OCI-LY7 (cell line): ENCODE measurements around the gene KCNK6. TPM values are rescaled to one million over a fixed set of nuclear protein-coding genes. Genes with fewer than 3 reads are reported as not detected.

Experiments
- BruUV-seq: library from RNA; stranded (reverse); fragments of 400-500 nt; replicated peaks from 2 replicates; lab custom pipeline; 2021; lab: Mats Ljungman, UMichigan
- CTCF ChIA-PET: fragments of 300-600 bp; sonication (Branson Sonifier 250); formaldehyde crosslinking; loops from one replicate; lab custom pipeline; 2022; ENCODE audit warnings: antibody characterized with exemption; ENCODE audit not compliant: unreplicated experiment; lab: Charles Lee
- POLR2A ChIA-PET: fragments of 300-600 bp; sonication (Branson Sonifier 250); formaldehyde crosslinking; loops from one replicate; lab custom pipeline; 2022; ENCODE audit warnings: antibody characterized with exemption; lab: Charles Lee
- DNase-seq: peaks from one replicate; pipeline ENCODE4 v3.0.0-alpha.2; 2015; ENCODE audit warnings: low spot score
- H2AFZ ChIP-seq: fragments of 200-600 bp; sonication (generic), shearing (Covaris generic); 2 replicates; pipeline ENCODE4 v1.6.1; 2014; ENCODE audit warnings: mild to moderate bottlenecking, antibody characterized with exemption, low read length, moderate library complexity
- H3K27ac ChIP-seq: fragments of 200-600 bp; sonication (generic); 2 replicates; pipeline ENCODE4 v1.5.1; 2014; ENCODE audit warnings: mixed run types, low read depth, mild to moderate bottlenecking, moderate library complexity, low read length, inconsistent platforms; ENCODE audit not compliant: poor library complexity, severe bottlenecking
- H3K36me3 ChIP-seq: fragments of 200-600 bp; sonication (generic); 2 replicates; pipeline ENCODE4 v1.6.1; 2014; ENCODE audit warnings: mild to moderate bottlenecking, antibody characterized with exemption, low read length, moderate library complexity, mixed read lengths; ENCODE audit not compliant: insufficient read depth
- H3K4me1 ChIP-seq: fragments of 200-600 bp; sonication (generic); 2 replicates; pipeline ENCODE4 v1.5.1; 2014; ENCODE audit warnings: mild to moderate bottlenecking, low read length; ENCODE audit not compliant: insufficient read depth, poor library complexity, severe bottlenecking
- H3K4me2 ChIP-seq: fragments of 200-600 bp; sonication (generic); 2 replicates; pipeline ENCODE4 v1.6.1; 2014; ENCODE audit warnings: mild to moderate bottlenecking, low read length
- H3K4me3 ChIP-seq: fragments of 200-600 bp; sonication (generic); 2 replicates; pipeline ENCODE4 v1.5.1; 2014; ENCODE audit warnings: mild to moderate bottlenecking, low read depth, low read length; ENCODE audit not compliant: poor library complexity, severe bottlenecking
- H3K79me2 ChIP-seq: fragments of 200-600 bp; sonication (generic); 2 replicates; pipeline ENCODE4 v1.6.1; 2016; ENCODE audit warnings: low read depth, mild to moderate bottlenecking, low read length, moderate library complexity, mixed read lengths; ENCODE audit not compliant: insufficient read depth
- H3K9me2 ChIP-seq: fragments of 200-600 bp; sonication (generic); 2 replicates; pipeline ENCODE4 v1.6.1; 2016; ENCODE audit warnings: mild to moderate bottlenecking, low read length, mixed read lengths; ENCODE audit not compliant: insufficient read depth
- H3K9me3 ChIP-seq: fragments of 200-600 bp; sonication (generic); 2 replicates; pipeline ENCODE4 v1.6.1; 2014; ENCODE audit warnings: mild to moderate bottlenecking, mixed run types, low read length, mixed read lengths
- H4K20me1 ChIP-seq: fragments of 200-600 bp; sonication (generic); 2 replicates; pipeline ENCODE4 v1.6.1; 2014; ENCODE audit warnings: mild to moderate bottlenecking, antibody characterized with exemption, low read length, moderate library complexity, mixed read lengths; ENCODE audit not compliant: insufficient read depth
- EZH2phosphoT487 ChIP-seq: fragments of 200-600 bp; sonication (generic); IDR thresholded peaks from 2 replicates; pipeline ENCODE4 v1.6.1; 2018; ENCODE audit warnings: low read depth, borderline replicate concordance, mild to moderate bottlenecking, mixed run types, antibody characterized with exemption, low read length, moderate library complexity, mixed read lengths
- intact Hi-C: fragments of 100-400 bp; cut with micrococcal nuclease; formaldehyde crosslinking; loops from one replicate; pipeline ENCODE4 v1.10.0; 2022; ENCODE audit not compliant: unreplicated experiment
- total RNA-seq, 2 experiments: library from RNA; depleted of rRNA in 1 of 2; stranded (reverse); fragments of >200 nt in 1 of 2; shearing (Covaris generic) in 1 of 2; gene quantifications; 2 replicates each; pipeline ENCODE4 v1.2.3, GENCODE V29; 2014 to 2022
- TF ChIP-seq, protein P1 (sequence below): fragments of 200-600 bp; sonication (generic); conservative IDR thresholded peaks from 2 replicates; pipeline ENCODE4 v1.5.1; 2014; ENCODE audit warnings: mild to moderate bottlenecking, antibody characterized with exemption, low read length, moderate library complexity, mixed read lengths

KCNK6 gene
- total RNA-seq, 2 experiments from 2014 or later: 1.7 to 6.9 TPM

DNA sequence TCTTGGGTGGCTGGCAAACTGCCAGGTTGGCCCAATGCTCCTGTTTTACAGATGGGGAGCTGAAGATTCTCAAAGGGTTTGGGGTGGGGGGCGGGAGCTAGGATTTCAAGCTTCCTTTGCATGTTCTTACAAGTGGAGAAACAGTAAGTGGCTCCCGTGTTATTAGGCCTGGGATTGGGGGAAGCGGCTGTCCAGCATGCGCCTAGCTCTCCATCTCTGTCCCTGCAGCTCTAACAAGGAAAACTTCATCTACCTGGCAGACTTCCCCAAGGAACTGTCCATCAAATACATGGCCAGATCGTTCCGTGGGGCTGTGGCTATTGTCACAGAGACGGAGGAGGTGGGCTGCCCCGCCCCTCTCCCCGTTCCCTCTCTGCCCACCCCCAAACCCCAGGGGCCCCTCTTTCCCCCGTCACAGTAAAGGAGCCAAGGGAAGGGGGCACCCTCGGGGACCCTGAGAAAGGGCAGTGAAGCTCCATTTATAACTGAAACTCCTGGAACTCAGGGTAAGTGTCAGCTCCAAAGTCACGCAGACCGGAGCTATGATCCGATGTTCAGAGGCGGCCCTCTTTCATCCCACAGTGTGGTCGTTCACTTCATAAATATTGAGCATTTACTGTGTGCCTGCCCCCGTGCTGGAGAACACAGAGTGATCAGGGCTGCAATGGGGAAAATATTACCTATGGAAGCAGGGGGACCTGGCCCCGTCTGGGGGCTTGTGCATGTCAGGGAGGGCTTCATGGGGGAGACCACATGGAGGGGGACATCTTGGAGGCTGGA lies 39.8 kb downstream of the KCNK6 start:
- H3K4me3 ChIP-seq: no peak overlapping the region
- H3K27ac ChIP-seq: no peak overlapping the region
- TF ChIP-seq EZH2phosphoT487: no peak
- TF ChIP-seq, protein P1, sequence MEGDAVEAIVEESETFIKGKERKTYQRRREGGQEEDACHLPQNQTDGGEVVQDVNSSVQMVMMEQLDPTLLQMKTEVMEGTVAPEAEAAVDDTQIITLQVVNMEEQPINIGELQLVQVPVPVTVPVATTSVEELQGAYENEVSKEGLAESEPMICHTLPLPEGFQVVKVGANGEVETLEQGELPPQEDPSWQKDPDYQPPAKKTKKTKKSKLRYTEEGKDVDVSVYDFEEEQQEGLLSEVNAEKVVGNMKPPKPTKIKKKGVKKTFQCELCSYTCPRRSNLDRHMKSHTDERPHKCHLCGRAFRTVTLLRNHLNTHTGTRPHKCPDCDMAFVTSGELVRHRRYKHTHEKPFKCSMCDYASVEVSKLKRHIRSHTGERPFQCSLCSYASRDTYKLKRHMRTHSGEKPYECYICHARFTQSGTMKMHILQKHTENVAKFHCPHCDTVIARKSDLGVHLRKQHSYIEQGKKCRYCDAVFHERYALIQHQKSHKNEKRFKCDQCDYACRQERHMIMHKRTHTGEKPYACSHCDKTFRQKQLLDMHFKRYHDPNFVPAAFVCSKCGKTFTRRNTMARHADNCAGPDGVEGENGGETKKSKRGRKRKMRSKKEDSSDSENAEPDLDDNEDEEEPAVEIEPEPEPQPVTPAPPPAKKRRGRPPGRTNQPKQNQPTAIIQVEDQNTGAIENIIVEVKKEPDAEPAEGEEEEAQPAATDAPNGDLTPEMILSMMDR: no peak
- no peaks in the 10 kb centered on the region for H3K9me2 ChIP-seq
- no peak overlapping the region for H3K4me2 ChIP-seq
- POLR2A ChIA-PET: interaction anchor here (1.8 kb wide), 1 partner anchor 15 kb away, joined by 10 read pairs; the partner anchor contains the start of gene PSMD8
- CTCF ChIA-PET: interaction anchor here (1.0 kb wide), 1 partner anchor 15 kb away, joined by 11 read pairs; the partner anchor contains the start of gene PSMD8
- no peak for DNase-seq
- H4K20me1 ChIP-seq: no peaks in the 10 kb centered on the region
- BruUV-seq: no TSS peak
- no peaks in the 10 kb centered on the region for H3K9me3 ChIP-seq
- H3K79me2 ChIP-seq: no peaks in the 10 kb centered on the region
- peaks cover 11% of the 10 kb centered on the region for H3K4me1 ChIP-seq
- H3K36me3 ChIP-seq: no peaks in the 10 kb centered on the region
- intact Hi-C loops: no loop called here
- H2AFZ ChIP-seq: no peak overlapping the region

DNA sequence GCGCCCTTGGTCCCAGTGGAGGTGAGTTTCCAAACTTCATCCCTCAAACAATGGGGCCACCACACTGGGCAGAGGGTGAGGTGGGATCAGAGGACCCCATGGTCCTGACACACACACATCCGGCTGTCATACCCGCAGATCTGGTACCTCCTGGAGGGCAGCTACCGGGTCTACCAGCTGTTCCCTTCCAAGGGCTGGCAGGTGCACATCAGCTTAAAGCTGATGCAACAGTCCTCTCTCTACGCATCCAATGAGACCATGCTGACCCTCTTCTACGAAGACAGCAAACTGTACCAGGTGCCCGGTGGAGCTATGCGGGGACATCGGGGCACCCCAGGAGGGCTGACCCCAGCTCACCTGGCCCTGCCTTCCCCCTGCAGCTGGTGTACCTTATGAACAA lies 40.7 kb downstream of the KCNK6 start:
- BruUV-seq: no TSS peak
- H3K4me2 ChIP-seq: no peak overlapping the region
- no peak for TF ChIP-seq EZH2phosphoT487
- TF ChIP-seq, protein P1: no peak

More for the DNA sequence above, 40.7 kb downstream of the KCNK6 start:
- H3K4me1 ChIP-seq: peaks cover 11% of the 10 kb centered on the region
- peak; percentile 54 for DNase-seq
- no peaks in the 10 kb centered on the region for H3K9me3 ChIP-seq
- H3K27ac ChIP-seq: no peak overlapping the region
- no peaks in the 10 kb centered on the region for H3K36me3 ChIP-seq
- ChIA-PET POLR2A (interaction anchor here (0.6 to 1.8 kb wide), 2 partner anchors 14 to 139 kb away, joined by 3 to 10 read pairs; partner anchors contain the start of gene PSMD8), CTCF (no interaction called here)
- H3K4me3 ChIP-seq: no peak overlapping the region
- no peaks in the 10 kb centered on the region for H3K79me2 ChIP-seq
- H2AFZ ChIP-seq: no peak overlapping the region
- no peaks in the 10 kb centered on the region for H4K20me1 ChIP-seq
- no peaks in the 10 kb centered on the region for H3K9me2 ChIP-seq
- intact Hi-C loops: no loop called here
